Epidermal melanocyte (primary cell): Measurements from ENCODE around the gene DYRK3.
"Not testable (repeated sequence)": the region's sequence is repeated elsewhere in the genome, so short reads cannot be mapped to it uniquely, and the experiment has no call there.

ENCODE experiments used
- DNase-seq: peaks from one replicate; pipeline ENCODE4 v3.0.0; 2011; ENCODE audit warnings: low spot score; ENCODE audit not compliant: insufficient read length

Gene DYRK3

GRCh38 chr1:206628916-206629315 is 6.4 kb upstream of the DYRK3 start:
- DNase-seq = no peak

- DNase-seq = peak; percentile 61
Measured at GRCh38 chr1:206631085-206631509, 4.2 kb upstream of the DYRK3 start.

- DNase-seq = no peak
Measured at GRCh38 chr1:206633708-206634121, 1.6 kb upstream of the DYRK3 start.

DNA sequence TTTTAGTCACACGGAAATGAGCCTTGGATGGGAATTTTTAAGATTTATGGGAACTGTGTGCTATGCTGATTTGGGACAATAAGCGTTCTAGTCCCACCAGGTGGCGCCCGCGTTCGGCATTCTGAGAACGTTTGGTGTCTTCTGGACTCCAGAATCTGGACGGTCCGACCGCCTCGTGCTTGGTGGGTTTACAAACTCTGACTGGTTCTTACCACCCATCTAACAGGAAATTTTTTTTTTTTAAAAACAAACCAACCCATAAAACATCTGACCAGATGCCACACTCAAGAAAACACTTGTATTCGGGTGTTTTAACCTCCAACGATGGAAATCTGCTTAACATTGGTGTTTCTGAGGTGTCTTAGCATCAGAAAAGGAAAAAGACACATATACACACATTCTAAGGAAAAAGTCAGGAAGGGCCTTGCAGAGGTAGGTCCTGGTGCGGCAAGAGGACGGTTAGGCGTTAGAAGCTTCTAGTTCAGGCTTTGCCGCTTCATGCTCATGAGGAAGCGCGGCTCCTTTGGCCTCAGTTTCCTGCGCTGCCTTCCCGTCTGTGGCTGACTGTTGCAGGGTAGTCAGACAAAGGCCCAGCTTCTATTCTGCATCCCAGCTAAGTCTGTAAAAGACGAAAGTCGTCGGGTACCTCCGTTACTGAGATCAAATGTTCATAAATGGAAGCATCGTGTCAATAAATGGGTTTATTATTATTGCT is 814 bp upstream of the DYRK3 start:
- DNase-seq = peak; percentile 58

- no peak for DNase-seq
Measured at GRCh38 chr1:206635978-206636345, 626 bp downstream of the DYRK3 start.

- no peak for DNase-seq
Measured at GRCh38 chr1:206636671-206637070, 1.3 kb downstream of the DYRK3 start.

GRCh38 chr1:206637605-206638004 is 2.3 kb downstream of the DYRK3 start:
- no peak for DNase-seq

- not testable (repeated sequence) for DNase-seq
Measured at GRCh38 chr1:206642074-206642473, 6.7 kb downstream of the DYRK3 start.

GRCh38 chr1:206643118-206643698 is 7.9 kb downstream of the DYRK3 start:
- DNase-seq = no peak

DNA sequence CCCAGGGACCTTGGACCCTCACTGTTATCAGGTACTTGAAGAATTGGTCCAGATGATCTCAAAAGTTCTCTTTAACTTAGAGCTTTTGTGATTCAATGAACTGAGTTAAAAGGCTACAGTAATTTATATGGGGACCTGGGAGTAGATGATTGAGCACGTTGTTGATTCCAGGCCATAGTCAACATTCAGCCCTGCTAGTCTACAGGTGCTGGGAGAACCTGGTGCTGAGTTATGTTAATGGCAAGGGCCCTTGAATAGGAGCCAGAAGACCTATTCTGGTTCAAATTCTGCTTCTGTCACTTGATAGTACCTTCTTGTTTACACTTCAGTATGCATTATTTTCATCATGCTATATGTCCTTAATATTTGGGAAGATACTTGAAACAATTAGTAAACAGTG is 11.2 kb downstream of the DYRK3 start:
- DNase-seq = no peak

- no peak for DNase-seq
Measured at GRCh38 chr1:206647224-206647623, 11.9 kb downstream of the DYRK3 start.

DNA sequence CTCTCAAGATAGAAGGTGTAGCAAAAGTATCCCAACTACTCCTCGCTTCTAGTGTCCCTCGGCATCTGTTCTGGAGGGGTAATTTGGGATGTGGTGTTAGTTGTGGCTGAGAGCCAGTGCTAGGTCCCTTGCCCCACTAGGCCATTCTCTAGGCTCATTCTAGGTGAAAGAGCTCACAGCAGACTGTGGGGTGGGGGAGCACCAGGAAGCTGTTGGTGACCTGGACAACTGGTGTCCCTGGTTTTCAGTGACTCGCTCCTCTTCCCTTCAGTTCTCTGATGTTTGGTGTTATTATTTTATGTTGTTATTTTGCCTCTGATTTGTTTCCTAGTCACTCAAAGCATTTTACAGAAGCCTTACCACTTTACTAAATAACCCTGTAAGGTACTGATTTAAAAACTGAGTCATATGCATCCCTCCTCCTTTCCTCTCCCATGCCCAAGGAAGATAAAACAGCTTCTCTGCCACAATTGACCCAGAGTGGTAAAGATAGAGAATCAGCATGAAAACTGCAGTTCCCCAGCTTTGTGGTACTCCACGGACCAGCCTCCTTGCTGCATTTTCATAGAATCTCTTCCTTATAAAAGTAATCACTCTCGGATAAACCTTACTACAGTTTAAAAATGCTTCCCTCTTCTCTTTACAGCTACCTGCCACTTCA is 14.1 kb downstream of the DYRK3 start:
- DNase-seq = no peak

GRCh38 chr1:206651014-206651413 is 15.7 kb downstream of the DYRK3 start:
- no peak for DNase-seq

DNA sequence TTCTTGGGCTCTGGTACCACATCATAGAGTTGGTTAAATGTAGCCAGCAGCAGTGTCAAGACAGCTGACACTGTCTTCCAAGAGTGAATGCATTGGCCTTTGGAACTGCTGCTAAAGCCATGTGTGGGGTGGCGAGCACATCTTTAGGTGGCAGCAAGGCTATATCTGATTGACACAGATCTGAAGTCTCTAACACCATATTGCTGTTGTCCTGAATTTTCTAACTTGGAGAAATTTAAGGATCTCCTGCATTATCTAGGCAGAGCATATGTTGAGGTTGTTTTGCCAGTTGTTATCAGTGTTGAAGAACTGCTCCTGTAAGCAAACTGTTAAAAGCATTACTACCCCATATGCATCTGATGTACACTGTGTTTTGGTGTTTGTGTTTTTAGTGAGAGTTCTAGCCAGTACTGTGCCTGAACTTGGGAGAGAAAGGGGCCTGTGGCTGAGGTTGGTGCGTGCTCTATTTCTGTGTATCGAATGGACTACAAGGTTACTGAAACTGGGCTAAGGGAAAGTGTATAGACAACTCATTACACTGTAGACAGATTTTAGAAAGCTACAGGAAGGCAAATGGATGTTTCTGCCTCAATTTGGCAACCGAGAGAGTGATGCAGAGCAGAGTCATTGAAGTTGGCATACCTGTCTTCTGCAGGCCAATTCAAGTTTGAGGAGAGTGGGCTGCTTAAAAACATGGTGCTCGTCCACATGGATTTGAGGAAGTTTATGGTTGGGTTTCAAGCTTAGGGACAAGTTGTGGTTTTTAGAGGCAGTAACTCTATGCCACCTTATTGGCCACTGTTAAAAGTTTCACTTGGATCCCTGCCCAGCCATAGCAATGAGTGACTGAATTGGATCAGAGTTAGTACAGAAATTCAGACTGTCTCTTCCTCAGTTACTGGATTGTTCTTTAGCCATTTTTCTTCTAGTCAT is 16.9 kb downstream of the DYRK3 start:
- no peak for DNase-seq

DNA sequence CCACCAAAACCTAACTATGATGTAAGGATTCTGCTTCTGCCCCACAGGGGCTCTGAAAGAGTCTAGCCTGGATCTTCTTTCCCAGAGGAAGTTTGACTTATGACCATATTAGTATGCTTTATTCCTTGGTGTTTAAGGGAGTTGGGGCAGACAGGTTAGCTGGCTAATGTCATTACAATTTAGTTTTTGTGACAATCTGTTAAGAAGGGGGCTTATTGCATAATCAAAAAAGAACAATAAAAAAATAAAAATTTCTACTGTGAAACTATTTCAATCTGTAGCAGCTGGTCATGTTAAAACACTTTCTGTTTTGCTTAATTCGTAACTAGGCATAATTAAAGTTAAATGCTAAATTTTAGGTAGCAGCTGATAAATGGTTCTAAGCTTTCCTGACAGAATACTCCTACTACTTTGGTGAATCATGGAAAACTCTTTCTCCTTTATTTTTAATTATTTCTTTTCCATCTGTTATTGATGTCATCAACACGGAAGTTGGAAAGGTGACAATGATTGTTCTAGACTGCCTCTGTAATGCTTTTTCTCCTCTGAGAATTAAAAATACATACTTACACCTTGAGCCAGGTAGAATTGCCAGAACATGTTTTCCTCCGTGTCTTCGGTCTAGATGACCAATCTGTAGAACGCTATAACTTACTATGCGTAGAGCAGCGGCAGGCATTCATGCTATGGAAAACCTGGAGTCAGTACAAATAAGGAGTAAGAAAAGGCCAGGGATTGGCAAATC is 18.6 kb downstream of the DYRK3 start:
- DNase-seq = no peak

DNA sequence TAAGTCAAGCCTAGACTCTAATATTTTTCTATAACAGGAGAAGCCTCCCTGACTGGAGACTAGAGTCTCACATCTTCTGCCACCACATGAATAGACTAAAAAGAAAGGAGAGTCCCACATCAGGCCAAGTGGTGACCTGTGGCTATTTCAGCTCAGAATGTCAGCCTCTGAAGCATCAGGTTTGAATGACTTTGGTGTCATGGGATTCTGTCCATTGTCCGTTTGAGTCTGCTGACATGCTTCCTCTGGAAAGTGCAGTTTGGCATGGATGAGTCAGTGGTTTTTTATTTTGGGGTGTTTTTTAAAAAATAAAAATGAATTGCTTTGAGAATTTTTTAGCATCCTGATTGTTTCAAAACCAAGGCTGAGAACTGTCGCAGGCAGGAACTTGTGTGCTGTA is 19.5 kb downstream of the DYRK3 start:
- DNase-seq = no peak

- no peak for DNase-seq
Measured at GRCh38 chr1:206655471-206655882, 20.1 kb downstream of the DYRK3 start.

- DNase-seq = no peak
Measured at GRCh38 chr1:206656936-206657335, 21.6 kb downstream of the DYRK3 start.

DNA sequence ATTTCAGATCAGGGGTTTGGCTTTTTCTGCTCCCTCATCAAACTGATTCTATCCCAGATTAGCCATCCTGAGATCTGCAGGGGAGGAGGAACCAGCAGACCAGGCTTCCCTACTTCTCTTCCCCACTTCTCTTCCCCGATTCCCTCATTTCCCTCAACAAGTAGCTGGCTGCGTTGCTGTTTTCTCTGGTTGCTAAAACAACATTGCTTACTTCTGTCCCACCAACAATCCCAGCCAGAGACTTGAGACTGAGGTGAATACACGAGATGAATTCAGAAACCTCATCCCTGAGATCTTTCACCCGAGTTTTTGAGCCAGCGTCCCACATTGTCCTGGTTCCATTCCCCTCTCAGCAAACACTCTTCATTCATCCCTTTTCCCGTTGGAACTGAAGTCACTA is 22.4 kb downstream of the DYRK3 start:
- DNase-seq = no peak

- DNase-seq = no peak
Measured at GRCh38 chr1:206658264-206658980, 23.1 kb downstream of the DYRK3 start.

GRCh38 chr1:206658981-206659273 is 23.6 kb downstream of the DYRK3 start:
- no peak for DNase-seq
